NCI-H1417 (cell line): ENCODE results near the gene WDR73.
"Not testable (repeated sequence)": the region's sequence is repeated elsewhere in the genome, so short reads cannot be mapped to it uniquely, and the experiment has no call there.

Experiments used
- DNase-seq, 3 experiments: peaks; one replicate each; lab custom pipeline; 2025; lab: John Stamatoyannopoulos, UW

Gene WDR73

DNA sequence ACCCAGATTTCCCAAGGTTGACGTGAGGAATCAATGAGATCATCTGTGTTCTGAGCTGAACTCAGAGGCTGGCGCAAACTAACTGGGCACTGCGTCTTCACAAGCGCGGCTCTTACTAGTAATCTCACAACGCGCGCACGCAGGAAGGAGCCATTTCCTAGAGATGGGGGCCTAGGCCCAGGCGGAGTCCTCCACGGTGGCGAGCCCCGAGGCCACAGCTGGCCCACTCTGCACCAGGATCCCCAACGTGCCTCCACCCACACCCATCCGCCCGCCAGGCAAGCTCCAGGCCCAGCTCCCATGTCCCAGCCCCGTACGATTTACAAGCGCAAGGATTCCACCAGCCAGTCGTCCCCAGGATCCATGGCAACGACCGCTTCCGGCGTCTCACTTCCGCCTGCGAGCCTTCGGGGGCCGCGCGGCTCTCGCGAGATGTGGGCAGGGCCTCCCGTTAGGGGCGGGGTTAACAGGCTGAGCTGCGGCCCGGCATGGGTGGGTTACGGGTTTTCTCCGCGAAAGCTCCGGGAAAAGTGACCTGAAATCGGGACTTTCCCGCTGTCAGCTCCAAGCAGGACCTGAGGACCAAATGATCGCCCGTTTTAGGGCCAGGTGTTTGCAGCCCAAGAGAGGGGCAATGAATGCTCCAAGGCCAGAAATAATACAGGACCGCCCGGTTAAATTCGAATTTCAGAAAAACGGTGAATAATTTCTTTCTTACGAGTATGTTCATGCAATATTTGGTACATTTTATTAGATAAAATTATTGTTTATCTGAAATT lies at the start of gene WDR73:
WDR73 (minus strand) TSS at position 374 of the 779 bp plus-strand sequence; CDS start at position 365, 9 bp downstream.
- DNase-seq, result peak; percentile 88 to 98 (median 96)

DNA sequence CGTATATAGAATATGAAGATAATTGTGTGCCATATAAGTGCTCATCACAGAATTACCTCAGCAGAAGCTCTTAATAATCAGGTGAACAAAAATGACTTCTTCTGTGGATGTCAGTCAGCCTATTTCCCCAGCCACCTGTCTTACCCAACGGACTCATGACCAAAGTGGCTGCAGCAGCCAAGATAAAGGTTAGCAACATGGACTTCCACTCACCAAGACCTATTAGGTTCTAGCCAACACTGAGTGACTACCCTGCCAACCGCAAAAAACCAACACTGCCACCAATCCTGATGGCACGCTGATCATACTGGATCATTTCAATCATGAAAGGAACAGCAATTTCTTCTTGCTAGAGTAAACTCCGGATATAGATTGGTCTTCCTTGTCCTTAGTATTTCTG lies 49.7 kb upstream of the WDR73 start:
- no peak for DNase-seq

DNA sequence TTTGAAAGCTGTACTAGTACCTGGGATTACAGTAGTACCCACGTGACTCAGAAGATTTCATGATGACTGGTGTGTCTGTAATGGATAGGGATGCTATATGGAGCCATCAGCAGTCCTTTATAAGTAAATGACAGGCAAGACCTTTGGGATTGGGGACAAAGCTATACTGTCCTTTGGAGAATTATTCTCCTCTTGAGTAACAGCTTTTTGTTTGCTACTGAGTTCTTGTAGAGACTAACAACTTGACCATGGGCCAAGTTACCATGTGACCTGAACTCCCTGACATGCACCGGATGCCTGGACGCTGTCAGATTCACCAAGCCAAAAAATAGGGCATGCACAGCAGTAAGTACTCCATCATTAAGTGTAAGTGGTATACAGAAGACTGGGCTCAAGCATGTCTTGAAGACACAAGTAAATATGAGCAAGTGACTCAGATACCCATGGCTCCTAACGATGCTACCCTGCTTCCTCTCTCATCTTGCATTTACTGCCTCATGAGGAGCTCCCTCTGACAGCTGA lies 48.9 kb upstream of the WDR73 start:
- DNase-seq, result no peak

DNA sequence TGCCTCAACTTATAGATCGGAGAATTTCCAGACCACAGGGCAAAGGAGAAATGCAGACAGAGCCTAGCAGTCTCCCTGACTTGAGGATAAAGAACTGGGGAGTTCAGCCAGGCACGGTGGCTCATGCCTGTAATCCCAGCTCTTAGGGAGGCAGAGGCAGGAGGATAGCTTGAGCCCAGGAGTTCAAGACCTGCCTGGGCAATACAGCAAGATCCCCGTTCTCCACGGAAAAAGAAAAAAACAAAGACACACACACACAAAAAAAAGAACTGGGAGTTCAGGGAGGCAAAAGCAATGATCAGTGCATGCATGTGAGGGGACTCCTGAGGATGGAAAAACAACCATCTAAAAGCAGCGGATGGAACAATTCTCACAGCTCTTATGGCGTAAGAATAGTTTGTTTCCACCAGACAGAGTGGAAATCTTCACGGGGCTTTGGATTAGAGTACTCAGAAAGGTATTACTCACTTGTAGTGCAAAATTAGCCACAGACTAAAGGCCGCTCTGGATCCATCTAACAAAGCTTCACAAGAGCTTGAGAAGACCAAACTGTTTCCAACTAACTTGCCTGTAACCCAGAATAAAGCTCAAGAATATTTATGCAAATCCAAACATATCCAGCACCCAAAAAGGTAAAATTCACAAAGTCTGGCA lies 45.6 kb upstream of the WDR73 start:
- DNase-seq, result no peak

DNA sequence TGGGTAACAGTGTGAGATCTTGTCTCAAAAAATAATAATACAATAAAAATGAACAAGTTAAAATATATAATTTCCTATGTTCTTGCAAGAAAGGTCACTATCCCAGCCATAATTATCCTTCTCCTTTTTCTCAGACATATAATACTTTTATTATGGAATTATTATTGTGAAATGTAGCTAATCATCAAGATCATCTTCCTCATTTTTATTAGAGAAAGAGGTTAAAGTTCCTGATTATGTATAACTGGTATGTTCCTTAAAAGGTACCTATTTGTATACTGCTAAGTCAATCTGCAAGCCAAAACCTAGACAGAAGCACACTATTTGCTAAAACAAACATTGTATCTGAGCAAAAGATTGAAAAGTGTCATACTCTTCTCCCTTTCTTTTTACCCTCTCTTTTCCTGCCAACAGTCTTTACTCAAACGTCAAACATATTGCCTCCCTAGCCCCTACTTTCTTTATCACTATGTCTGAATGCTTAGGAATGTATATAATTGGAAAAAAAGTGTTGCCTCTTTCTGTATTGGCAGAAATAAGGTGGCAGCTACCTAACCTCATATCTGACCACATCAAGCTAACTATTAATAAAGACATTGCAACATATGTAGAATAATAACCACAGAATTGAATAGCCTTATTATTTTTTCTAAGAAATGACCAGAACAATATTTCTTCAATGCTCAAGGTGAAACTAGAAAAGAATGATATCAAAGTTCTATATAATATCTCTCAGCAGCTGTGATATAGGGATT lies 43.3 kb upstream of the WDR73 start:
- no peak for DNase-seq

DNA sequence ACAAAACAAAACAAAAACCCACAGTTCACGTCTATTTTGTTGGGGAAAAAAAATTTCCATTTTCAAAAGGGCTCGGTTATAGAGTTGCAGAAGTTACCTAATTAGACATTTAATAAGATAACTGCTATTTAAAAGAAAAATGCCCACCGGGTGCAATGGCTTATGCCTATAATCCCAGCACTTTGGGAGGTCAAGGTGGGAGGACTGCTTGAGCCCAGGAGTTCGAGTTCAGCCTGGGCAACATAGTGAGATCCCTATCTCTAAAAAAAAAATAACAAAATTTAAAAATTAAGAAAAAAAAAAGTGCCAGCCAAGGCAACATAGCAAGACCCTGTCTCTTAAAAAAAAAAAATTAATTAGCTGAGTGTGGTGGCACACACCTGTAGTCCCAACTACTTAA lies 42.7 kb upstream of the WDR73 start:
- no peak for DNase-seq

DNA sequence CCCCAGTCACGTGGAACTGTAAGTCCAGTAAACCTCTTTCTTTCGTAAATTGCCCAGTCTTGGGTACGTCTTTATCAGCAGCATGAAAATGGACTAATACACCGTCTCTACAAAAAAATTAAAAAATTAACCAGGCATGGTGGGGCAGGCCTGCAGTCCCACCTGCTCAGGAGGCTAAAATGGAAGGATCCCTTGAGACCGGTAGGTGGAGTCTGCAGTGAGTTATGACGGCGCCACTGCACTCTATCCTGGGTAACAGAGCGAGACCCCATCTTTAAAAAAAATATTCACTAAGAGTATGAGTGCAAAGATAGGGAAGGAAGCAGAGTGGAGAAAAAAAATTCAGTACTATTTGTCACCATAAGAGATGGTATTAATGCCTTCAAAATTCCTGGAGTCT lies 36.3 kb upstream of the WDR73 start:
- no peak for DNase-seq

DNA sequence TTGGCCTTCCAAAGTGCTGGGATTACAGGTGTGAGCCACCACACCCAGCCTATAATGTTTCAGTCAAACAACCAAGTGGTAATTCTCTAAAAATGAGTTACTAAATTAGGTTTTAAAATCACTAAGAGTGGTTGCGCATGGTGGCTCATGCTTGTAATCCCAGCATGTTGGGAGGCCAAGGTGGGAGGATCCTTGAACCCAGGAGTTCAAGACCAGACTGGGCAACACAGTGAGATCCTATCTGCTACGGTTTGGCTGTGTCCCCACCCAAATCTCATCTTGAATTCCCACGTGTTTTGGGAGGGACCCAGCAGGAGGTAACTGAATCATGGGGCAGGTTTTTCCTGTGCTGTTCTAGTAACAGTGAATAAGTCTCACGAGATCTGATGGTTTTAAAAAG lies 35.8 kb upstream of the WDR73 start:
- DNase-seq, result no peak

DNA sequence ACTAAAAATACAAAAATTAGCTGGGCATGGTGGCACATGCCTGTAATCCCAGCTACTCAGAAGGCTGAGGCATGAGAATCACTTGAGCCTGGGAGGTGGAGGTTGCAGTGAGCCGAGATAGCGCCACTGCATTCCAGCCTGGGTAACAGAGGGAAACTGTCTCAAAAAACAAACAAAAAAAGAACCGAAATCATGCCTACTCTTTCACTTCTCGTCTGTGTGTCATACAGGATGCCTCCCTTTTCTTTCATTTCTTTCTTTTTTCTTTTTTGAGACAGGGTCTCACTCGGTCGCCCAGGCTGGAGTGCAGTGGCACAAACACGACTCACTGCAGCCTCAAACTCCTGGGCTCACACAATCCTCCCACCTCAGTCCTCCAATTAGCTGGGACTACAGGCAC lies 32.4 kb upstream of the WDR73 start:
- DNase-seq, result not testable (repeated sequence)

DNA sequence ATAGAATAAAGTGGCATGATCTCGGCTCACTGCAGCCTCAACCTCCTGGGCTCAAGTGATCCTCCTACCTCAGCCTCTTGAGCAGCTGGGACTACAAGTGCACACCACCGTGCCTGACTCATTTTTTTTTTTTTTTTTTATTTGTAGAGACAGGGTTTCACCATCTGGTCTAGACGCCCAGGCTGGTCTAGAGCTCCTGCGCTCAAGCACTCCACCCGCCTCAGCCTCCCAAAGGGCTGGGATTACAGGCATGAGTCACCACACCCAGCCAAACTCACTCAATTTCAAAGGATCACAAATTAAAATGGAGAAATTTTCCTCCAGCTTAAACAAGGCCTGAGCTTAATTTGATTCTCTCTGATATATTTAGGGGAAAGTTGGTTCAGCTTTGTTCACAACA lies 31.2 kb upstream of the WDR73 start:
- DNase-seq, result no peak

DNA sequence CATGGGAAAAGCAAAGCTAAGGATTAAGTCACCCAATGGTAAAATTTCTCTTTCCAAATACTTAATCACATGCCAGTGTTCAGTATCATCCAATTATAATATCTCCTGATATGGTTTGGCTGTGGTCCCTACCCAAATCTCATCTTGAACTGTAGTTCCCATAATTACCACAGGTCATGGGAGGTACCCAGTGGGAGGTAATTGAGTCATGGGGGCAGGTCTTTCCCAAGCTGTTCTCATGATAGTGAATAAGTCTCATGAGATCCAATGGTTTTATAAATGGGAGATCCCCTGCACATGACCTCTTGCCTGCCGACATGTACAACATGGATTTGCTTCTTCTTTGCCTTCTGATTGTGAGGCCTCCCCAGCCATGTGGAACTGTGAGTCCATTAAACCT lies 30.0 kb upstream of the WDR73 start:
- no peak for DNase-seq

DNA sequence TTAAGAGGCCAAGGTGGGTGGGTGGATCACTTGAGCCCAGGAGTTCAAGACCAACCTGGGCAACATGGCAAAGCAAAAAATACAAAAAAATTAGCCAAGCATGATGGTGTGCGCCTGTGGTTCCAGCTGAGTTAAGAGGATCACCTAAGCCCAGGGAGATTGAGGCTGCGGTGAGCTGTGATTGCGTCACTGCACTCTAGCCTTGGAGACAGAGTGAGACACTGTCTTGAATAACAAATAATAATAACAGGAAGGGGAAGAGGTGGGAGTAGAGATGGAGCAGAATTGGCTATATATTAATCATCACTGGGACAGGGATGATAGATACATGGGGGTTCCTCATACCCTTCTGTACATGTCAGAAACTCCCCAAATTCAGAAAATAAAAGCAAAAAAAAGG lies 27.7 kb upstream of the WDR73 start:
- no peak for DNase-seq

DNA sequence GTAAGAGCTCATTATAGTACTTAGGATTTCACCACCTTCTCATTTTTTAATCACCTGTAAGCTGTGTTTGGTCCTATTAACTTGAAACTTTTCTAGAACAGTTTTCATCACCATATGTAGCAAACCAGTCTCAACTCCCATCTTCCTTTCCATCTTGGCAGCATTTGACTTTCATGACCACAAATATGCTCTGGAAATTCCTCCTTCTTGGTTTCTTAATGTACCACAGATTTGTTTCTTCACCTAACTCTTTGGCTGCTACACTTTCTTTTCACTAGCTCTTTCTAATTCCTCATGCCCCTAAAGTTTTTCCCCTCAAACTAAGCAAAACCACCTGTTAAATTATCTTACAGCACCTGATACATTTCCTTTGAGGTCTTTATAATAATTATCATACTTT lies 17.1 kb upstream of the WDR73 start:
- DNase-seq, result no peak

DNA sequence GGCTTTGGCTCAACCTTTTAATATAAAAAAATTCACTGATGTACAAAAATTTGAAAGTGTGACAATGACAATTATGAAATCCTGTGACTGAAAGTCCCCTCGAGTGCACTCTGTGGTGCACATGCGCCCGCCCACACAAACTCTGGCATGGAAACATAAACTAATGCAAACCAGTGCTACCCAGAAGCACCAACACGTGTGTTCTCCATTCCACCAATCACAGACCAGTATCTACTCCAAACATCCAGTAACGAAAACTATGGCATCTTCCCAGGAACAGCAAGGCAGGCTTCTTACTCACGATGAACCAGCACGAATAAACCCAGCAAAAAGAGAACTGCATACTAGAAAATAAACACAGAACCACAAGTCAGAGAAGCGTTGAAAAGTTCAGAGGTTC lies 15.6 kb upstream of the WDR73 start:
- no peak for DNase-seq

DNA sequence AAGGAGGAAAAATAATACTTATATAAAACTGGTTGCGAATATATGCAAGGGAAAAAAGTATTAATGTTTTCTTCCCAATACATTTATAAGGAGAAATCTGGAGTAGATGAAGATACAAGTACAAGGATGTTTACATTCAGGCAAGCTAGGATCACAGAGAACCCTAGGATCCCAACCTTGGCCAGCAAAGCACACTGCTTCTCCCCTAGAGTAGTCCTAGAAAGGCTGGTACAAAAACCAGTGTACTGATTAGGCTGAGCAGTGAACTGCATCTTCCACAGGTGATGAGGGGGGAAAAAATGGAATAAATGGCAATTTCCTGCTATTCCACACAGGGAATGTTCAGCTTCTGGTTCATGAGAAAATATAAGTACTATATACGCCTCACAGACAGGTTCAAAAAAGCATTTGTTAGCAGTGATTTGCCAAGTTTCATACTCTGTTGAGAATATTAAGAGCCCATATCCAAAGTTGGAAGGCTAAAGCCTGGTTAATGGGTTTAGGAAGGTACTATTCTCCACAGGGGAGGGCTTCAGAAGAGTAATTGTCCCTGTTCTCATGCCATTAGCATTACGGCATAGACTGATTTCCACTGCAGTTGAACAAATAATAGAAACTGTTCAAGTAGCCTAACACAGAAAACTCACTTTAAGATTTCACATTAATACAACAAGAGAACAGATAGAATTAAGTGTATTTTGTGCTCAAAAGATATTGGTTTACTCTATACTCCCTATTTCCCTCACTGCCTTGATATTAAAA lies 14.3 kb upstream of the WDR73 start:
- no peak for DNase-seq

DNA sequence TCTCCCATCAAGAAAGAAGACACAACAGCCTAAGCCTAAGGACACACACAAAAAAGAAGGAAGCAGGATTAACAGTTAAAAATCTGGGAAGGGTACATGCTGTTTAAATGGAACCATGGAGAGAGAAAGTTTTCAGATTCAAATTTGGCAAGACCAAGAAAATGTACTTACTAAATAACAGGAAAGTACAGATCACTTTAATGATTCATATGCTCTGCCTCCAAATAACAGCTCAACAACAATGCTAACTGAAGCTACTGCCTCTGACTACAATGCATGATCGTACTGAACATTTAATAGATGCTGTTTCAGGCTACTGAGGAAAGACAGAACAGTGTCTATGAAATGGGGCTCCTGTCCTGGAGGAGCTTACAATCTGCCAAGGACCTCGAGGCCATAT lies 12.3 kb upstream of the WDR73 start:
- no peak for DNase-seq

DNA sequence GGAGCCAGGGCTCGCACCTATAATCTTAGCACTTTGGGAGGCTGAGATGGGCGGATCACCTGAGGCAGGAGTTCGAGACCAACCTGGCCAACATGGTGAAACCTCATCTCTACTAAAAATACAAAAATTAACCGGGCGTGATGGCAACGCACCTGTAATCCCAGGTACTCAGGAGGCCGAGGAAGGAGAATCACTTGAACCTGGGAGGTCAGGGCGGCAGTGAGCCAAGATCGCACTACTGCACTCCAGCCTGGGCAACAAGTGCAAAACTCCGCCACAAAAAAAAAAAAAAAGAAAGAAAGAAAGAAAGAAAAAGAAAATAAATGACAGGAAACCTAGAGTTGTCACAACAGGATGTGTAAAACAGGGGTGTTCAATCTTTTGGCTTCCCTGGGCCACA lies 6.9 kb upstream of the WDR73 start:
- DNase-seq, result no peak

DNA sequence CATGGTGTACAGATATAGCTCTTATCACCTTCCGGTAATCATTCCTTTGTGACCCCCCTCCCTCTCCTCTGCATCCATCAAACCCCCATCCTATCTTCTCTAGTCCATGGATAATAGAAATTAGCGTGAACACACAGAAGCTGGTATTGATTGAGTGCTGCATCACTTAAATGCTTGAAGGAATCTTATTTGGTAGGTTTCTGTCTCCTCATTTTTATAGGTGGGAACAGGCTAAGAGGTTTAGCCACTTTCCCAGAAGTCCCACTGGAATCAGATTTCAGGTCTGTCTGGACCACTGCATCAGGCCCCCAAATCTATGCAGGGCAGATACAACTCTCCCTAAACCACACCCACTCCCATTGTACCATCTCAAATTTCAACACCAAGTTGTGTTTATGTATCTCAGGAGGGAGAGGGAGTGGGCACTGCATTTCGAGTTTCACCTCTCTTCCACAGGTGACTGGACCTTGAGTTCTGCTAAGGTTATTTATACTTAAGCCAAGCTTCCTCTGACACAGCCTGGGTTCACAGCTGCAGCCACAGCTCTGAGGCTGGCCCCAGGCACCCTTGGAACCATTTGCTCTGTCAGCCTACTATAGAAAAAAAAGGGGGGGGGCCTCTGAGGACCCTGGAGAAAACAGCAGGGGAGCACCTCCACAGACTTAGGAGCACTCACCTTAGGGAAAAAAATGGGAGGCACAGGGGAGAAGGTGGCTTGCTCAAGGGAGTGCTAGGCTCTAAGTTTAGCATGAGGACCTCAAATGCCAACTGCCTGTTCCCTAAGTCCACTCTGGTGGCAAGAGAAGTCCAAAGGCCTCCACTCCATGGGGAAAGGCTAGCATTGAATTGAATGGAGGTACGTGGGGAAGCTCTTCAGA lies 6.1 kb upstream of the WDR73 start:
- no peak for DNase-seq

DNA sequence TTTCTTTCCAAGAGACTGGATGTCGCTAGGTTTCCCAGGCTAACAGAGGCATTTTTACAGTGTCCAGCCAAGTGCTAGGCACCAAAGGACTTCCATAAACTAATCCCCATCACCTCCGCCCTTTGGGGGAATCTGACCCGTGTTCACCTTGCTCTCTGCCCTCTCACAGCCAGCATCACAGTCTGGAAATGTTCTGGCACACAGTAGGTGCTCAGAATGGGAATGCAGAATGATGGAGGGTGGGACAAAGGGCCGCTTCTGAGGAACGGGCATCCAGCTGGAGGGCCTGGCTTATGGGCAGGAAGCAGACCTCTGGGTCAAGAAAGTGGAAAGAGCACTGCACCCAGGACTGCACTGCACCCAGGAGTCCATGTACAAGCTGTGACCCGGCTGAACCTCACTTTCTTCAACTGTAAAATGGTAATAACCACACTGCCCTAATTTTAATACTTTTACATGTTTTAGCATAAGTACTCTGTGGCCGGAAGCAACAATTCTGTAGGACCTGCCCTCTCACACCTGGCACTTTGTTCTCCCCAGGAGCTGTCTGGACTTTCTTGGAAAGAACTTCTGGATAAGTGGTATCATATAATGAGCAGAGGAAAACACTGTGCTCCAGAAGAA lies 4.8 kb upstream of the WDR73 start:
- DNase-seq, result peak in 2 of 3 experiments; percentile 47 to 54

DNA sequence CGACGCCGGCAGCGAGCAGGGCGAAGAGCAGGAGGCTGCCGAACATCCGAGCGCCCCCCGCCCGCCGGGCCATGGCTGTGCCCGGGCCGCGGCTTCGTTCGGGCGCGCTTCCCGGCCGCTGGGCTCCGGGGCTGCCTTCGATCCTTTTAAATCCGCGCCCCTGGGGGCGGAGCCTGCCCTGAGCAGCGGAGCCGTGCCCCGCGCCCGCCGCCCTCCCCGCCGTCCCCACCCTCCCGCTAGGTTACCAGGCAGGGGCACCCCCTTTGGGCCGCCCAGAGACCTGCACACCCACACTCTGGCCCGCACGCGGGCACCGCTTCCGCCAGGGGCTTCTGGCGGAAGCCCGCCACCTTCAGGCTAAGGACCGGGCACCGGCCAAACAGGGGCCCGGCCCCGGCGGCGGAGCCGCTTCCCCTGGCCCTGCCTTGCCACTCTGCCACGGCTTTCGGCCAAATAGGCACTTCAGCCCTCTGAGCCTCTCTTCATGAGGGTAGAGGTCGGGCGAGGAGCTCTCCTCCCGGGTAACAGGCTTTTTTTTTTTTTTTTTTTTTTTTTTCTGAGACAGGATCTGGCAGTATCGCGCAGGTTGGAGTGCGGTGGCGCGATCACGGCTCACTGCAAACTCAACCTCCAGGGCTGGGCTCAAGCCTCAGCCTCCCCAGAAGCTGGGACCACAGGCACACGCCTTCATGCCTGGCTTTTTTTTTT lies 4.2 kb upstream of the WDR73 start, which contains the start of gene NMB:
NMB (minus strand) TSS at position 120 of the 708 bp plus-strand sequence; CDS start at position 73, 47 bp downstream.
- DNase-seq, result peak; percentile 63 to 93 (median 91)
